Measurements from ENCODE around the gene ARMC9. TPM values are rescaled to one million over a fixed set of nuclear protein-coding genes. Genes with fewer than 3 reads are reported as not detected.

ARMC9 gene
- total and polyA plus RNA-seq, 2 donors (not counting 3 experiments of a cell fraction or from before 2014, with no cell fraction given): 16.4 to 24.2 TPM

GRCh38 chr2:231394211-231395141, 196.0 kb downstream of the ARMC9 start:
- no peak for DNase-seq (ENCODE audit: low read depth, low spot score)
- no peak for FAIRE-seq

More at GRCh38 chr2:231394211-231395141, 196.0 kb downstream of the ARMC9 start:
- peaks cover 0 to 8% of the 10 kb centered on the region in 2 experiments for H3K27me3 ChIP-seq (ENCODE audit: control insufficient read depth in 2 of 2, insufficient read depth in 2 of 2, low read length in 2 of 2)
- H3K36me3 ChIP-seq (ENCODE audit: control insufficient read depth in 2 of 2, extremely low read depth in 1 of 2, insufficient read depth in 2 of 2, low read length in 2 of 2): no peaks in the 10 kb centered on the region
- TF ChIP-seq JUN (IDR thresholded peaks at IDR 0.05; ENCODE audit: borderline replicate concordance, insufficient read depth, insufficient read length, low read depth) (no peak), CTCF (IDR thresholded peaks at IDR 0.05; ENCODE audit: extremely low read depth in 1 of 2, insufficient read depth in 1 of 2, low read depth in 1 of 2, low read length in 2 of 2) (peak in 1 of 2 donors; percentile 13)
- no peaks in the 10 kb centered on the region for H3K9me3 ChIP-seq (replicated peaks; ENCODE audit: control insufficient read depth, insufficient read depth, low read length)
- POLR2A ChIA-PET: no interaction called here
- H3K4me1 ChIP-seq (ENCODE audit: control insufficient read depth, extremely low read depth, insufficient read depth, low read length): no peaks in the 10 kb centered on the region
- no peak overlapping the region for H3K4me3 ChIP-seq (replicated peaks in 1 of 3; ENCODE audit: insufficient read depth in 1 of 3, low read depth in 1 of 3, low read length in 3 of 3)
- H3K79me2 ChIP-seq (ENCODE audit: control insufficient read depth, insufficient read depth, low read length): no peaks in the 10 kb centered on the region
- H4K20me1 ChIP-seq (replicated peaks; ENCODE audit: control insufficient read depth, extremely low read depth, insufficient read depth, low read length): no peaks in the 10 kb centered on the region
- intact Hi-C loops (cut with micrococcal nuclease) (no loop called here), dilution Hi-C loops (cut with MboI; ENCODE audit: extremely low pct_ligation_motif_present, low sequenced_read_pairs) (no loop called here)
- no peak overlapping the region for H3K9ac ChIP-seq (replicated peaks; ENCODE audit: extremely low read depth, insufficient read depth, low read length)
- H3K9me1 ChIP-seq (replicated peaks; ENCODE audit: control insufficient read depth, extremely low read depth, insufficient read depth, low read length): no peaks in the 10 kb centered on the region
- BruUV-seq (replicated peaks): no TSS peak
- H3K4me2 ChIP-seq (ENCODE audit: insufficient read depth, low read length): no peak overlapping the region
- no peak overlapping the region for H3K27ac ChIP-seq (ENCODE audit: insufficient read depth, low read depth, low read length)
- CTCF ChIA-PET: interaction anchor here (1.3 to 1.7 kb wide), 2 partner anchors 11 to 97 kb away, joined by 5 to 6 read pairs; no protein-coding TSS in a partner anchor
- H2AFZ ChIP-seq (ENCODE audit: low read depth, low read length): no peak overlapping the region

All from endothelial cell of umbilical vein (primary cell).